Measurements from ENCODE around the gene BMPR1B. TPM values are rescaled to one million over a fixed set of nuclear protein-coding genes. Genes with fewer than 3 reads are reported as not detected.

BMPR1B gene
- total RNA-seq, 1 experiment from 2014 or later = not detected

DNA sequence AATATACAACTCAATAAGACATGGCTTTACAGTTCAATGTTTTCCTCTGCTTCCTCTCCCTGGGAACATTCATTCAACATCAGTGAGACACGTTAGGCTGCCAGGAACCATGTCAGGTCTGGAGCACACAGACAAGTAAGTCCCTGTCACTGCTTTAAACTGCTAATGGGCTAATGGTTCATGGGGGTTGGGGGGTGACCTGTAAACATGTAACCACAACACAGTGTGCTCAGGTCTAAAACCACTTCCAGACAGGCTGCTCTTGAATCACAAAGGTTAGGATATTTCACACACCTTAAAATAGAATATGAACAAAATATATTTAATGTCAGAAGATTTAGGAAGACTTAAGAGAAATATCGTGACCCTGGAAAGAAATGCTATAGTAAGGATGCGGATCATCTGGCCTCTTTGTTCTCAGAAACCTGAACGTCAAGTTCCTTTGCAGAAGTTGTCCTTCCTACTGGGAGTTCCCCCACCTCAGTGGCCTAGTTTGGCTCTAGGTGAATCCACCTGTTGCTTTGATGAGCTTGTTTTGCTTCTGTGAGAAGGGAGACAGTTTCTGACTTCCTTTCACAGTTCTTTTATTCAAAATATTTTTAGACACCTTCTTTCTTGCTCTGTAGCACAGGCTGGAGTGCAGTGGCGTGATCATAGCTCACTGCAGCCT, 431.1 kb downstream of the BMPR1B start:
- in situ Hi-C loops (cut with HindIII; ENCODE audit: low sequenced_read_pairs) = no loop called here
- DNase-seq (ENCODE audit: low spot score) = no peak

DNA sequence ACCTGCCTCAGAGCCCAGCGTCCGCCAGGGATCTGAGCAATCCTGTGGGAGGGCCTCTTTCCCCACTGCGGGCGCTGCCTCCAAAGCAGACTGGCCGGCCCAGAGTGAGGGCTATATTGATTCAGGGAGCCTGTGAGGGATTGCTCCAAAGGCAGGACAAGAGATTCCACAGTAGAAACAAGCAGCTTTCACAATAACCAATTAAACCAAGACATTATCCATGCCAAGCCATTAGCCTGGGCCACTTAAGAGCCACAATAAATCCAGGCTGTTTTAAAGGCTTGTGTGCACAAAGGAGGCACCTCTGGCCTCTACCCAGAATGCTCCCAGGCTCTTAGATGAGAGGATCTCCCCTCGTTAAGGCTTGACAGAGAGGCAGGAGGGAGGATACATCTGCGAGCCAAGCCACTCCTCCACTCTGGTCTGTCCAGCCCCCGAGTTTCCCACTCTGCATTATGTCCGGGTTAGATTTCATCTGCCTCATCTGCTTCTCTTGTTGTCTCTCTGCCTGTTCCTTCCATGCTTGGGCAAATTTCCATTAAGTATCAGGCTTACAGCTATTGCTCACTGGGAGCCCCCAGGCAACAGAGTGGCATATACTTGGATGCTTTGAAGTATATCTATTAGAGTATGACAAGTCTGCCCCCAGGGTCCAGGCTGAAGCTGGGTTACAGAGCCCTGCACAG, 433.1 kb downstream of the BMPR1B start:
- in situ Hi-C loops (cut with HindIII; ENCODE audit: low sequenced_read_pairs) = no loop called here
- no peak for DNase-seq (ENCODE audit: low spot score)

GRCh38 chr4:95191537-95191936, 433.8 kb downstream of the BMPR1B start:
- no peak for DNase-seq (ENCODE audit: low spot score)
- in situ Hi-C loops (cut with HindIII; ENCODE audit: low sequenced_read_pairs) = no loop called here

DNA sequence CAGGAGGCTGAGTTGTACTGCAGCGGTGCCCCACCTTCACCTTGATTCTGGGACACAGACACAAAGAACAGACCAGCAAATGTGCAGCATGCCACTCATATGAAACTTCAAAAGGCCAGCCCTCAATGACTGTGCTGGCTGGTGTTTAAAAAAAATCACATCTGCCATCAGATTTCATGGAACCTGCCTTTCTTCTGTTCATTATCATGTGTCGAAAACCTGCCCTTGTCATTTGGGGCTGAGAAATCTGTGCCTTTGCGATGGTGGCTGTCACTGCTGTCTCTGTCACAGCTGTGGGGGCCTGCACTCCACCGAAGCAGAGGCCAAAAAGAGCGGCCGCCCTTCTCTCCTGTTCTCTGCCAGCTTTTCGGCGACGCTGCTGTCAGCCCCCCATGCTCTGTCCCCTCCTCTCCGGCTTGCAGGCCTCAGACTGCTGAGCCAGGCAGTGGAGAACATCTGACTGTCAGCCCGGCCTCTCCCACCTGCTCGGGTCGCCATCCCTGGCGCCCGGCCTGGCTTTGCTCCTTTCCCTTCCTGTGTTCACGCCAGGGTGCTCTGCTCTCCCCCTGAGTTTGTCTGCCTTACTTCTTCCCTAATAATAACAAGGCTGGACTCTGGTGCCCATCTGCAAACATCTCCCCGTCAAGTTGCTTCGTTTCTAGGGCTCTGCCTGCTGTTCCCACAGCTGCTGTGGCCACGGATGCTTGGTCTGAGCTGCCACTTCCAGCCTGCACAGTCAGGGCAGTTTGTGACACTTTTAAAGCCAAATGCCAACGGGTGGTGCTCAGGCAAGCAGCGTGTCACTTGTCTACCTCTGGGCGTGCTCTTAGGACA, 435.9 kb downstream of the BMPR1B start:
- no peak for DNase-seq (ENCODE audit: low spot score)
- in situ Hi-C loops (cut with HindIII; ENCODE audit: low sequenced_read_pairs) = no loop called here

- DNase-seq (ENCODE audit: low spot score) = no peak
- in situ Hi-C loops (cut with HindIII; ENCODE audit: low sequenced_read_pairs) = no loop called here
Observed at GRCh38 chr4:95197353-95197752, 439.6 kb downstream of the BMPR1B start.

DNA sequence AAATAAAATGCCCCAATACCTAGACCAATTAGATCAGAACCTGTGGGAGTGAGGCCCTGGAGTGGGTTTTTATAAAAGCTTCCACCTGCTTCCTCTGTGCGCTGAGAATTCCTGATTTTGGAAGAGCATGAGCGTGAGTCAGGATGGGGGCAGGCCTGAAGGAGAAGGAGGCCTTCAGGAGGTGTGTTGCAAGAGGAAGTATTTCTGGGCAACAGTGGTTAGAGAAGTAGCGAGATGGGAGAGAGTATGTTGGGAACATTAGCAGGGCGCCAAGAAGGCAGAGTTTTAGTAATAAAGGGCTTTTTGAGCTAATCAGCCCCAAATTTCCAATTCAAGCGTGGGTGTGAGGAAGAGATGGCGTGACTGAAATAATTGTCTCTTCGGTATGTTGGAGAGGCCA, 441.2 kb downstream of the BMPR1B start:
- DNase-seq (ENCODE audit: low spot score) = no peak
- in situ Hi-C loops (cut with HindIII; ENCODE audit: low sequenced_read_pairs) = no loop called here

GRCh38 chr4:95204267-95204844, 446.6 kb downstream of the BMPR1B start:
- in situ Hi-C loops (cut with HindIII; ENCODE audit: low sequenced_read_pairs) = no loop called here
- DNase-seq (ENCODE audit: low spot score) = no peak

DNA sequence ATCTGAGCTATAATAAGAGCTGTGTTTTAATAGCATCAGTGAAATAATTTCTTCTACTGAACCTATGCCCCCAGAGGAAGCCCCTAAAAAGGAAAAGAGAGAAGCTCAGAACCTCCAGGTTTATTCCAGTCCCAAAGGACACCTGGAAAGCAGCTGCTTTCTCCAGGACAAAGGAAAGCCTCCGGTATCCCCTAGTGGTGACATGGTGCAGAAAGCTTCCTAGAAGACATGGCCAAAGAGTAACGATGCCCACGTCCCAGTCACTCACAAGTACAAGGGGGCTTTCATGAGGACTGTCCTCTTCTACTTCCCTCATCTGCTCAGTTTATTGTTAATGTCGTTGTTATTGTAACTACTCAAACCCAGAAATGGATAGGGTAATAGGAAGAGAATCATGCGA, 447.1 kb downstream of the BMPR1B start:
- no peak for DNase-seq (ENCODE audit: low spot score)
- in situ Hi-C loops (cut with HindIII; ENCODE audit: low sequenced_read_pairs) = no loop called here
